ENCODE data around the gene ISY1.

DNA sequence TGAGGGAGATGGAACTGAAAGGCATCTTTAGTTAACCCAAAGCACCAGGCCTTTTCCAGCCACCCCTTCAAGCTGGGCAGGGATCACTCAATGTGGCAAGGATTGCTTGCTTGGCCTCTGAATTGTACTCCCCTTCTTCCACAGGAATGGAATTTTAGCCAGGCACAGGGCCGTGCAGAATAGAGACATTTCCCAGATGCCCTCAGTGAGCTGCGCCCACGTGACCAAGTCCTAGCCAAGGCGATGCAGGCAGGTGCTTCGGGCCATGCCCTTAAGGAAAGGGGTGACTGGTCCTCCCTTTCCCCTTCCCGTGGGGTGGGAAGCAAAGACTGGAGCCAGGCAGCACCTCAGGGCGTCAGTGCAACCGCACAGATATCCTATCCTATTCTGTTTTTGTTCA, 82.4 kb downstream of the ISY1 start:
- no peak for TF ChIP-seq POLR2AphosphoS5 (IDR thresholded peaks at IDR 0.05)
- TF ChIP-seq CTCF (IDR thresholded peaks at IDR 0.05), result no peak
- TF ChIP-seq EP300 (IDR thresholded peaks at IDR 0.05), result no peak

All from stomach (tissue), 4 donors.